ENCODE data around the gene PBX4. TPM values are rescaled to one million over a fixed set of nuclear protein-coding genes. Genes with fewer than 3 reads are reported as not detected.

Gene PBX4
- total and polyA plus RNA-seq, 2 experiments from 2014 or later, result 3.2 to 4.3 TPM

- TF ChIP-seq EZH2 (IDR thresholded peaks at IDR 0.05; ENCODE audit: borderline replicate concordance) (no peak), CTCF (IDR thresholded peaks at IDR 0.05; ENCODE audit: poor library complexity) (no peak), EZH2phosphoT487 (IDR thresholded peaks at IDR 0.05; ENCODE audit: low read depth, severe bottlenecking, unreplicated experiment) (no peak)
- H3K9me2 ChIP-seq (replicated peaks; ENCODE audit: insufficient read depth), result no peaks in the 10 kb centered on the region
- H3K79me2 ChIP-seq, result no peaks in the 10 kb centered on the region
- no peaks in the 10 kb centered on the region for H3K36me3 ChIP-seq (replicated peaks; ENCODE audit: insufficient read depth, low read depth)
- H3K27me3 ChIP-seq, result no peaks in the 10 kb centered on the region
- DNase-seq (ENCODE audit: low spot score), result no peak
- H3K9me3 ChIP-seq (ENCODE audit: low read depth), result no peaks in the 10 kb centered on the region
- H3K4me3 ChIP-seq, result no peak overlapping the region
- no peak overlapping the region for H3K4me2 ChIP-seq
- no peak overlapping the region for H3K27ac ChIP-seq
- H2AFZ ChIP-seq, result no peak overlapping the region
- 96% methylated on average over 28 of the region's 36 CpGs for WGBS (ENCODE audit: low lambda C conversion rate, missing lambda C conversion rate)
- no peaks in the 10 kb centered on the region for H4K20me1 ChIP-seq (ENCODE audit: insufficient read depth, poor library complexity, severe bottlenecking)
- H3K4me1 ChIP-seq (ENCODE audit: insufficient read depth), result no peaks in the 10 kb centered on the region
Observed at GRCh38 chr19:19634516-19635312, 16.2 kb upstream of the PBX4 start.

- TF ChIP-seq EZH2 (IDR thresholded peaks at IDR 0.05; ENCODE audit: borderline replicate concordance) (no peak), CTCF (IDR thresholded peaks at IDR 0.05; ENCODE audit: poor library complexity) (no peak), EZH2phosphoT487 (IDR thresholded peaks at IDR 0.05; ENCODE audit: low read depth, severe bottlenecking, unreplicated experiment) (no peak)
- H3K9me3 ChIP-seq (ENCODE audit: low read depth), result no peaks in the 10 kb centered on the region
- H3K4me2 ChIP-seq, result no peak overlapping the region
- no peaks in the 10 kb centered on the region for H3K9me2 ChIP-seq (replicated peaks; ENCODE audit: insufficient read depth)
- WGBS (ENCODE audit: low lambda C conversion rate, missing lambda C conversion rate), result 98% methylated on average over 18 of the region's 22 CpGs
- no peak overlapping the region for H3K27ac ChIP-seq
- H3K27me3 ChIP-seq, result no peaks in the 10 kb centered on the region
- no peaks in the 10 kb centered on the region for H3K36me3 ChIP-seq (replicated peaks; ENCODE audit: insufficient read depth, low read depth)
- H3K4me3 ChIP-seq, result no peak overlapping the region
- no peak for DNase-seq (ENCODE audit: low spot score)
- H2AFZ ChIP-seq, result no peak overlapping the region
- no peaks in the 10 kb centered on the region for H3K4me1 ChIP-seq (ENCODE audit: insufficient read depth)
- no peaks in the 10 kb centered on the region for H4K20me1 ChIP-seq (ENCODE audit: insufficient read depth, poor library complexity, severe bottlenecking)
- no peaks in the 10 kb centered on the region for H3K79me2 ChIP-seq
Observed at GRCh38 chr19:19633711-19634515, 15.4 kb upstream of the PBX4 start.

- H4K20me1 ChIP-seq (ENCODE audit: insufficient read depth, poor library complexity, severe bottlenecking), result no peaks in the 10 kb centered on the region
- no peaks in the 10 kb centered on the region for H3K36me3 ChIP-seq (replicated peaks; ENCODE audit: insufficient read depth, low read depth)
- H3K4me3 ChIP-seq, result no peak overlapping the region
- TF ChIP-seq EZH2 (IDR thresholded peaks at IDR 0.05; ENCODE audit: borderline replicate concordance) (no peak), CTCF (IDR thresholded peaks at IDR 0.05; ENCODE audit: poor library complexity) (no peak), EZH2phosphoT487 (IDR thresholded peaks at IDR 0.05; ENCODE audit: low read depth, severe bottlenecking, unreplicated experiment) (no peak)
- H3K79me2 ChIP-seq, result no peaks in the 10 kb centered on the region
- no peak overlapping the region for H3K4me2 ChIP-seq
- H3K4me1 ChIP-seq (ENCODE audit: insufficient read depth), result no peaks in the 10 kb centered on the region
- no peaks in the 10 kb centered on the region for H3K9me3 ChIP-seq (ENCODE audit: low read depth)
- DNase-seq (ENCODE audit: low spot score), result no peak
- WGBS (ENCODE audit: low lambda C conversion rate, missing lambda C conversion rate), result 80% methylated on average over 5 of the region's 5 CpGs
- no peak overlapping the region for H3K27ac ChIP-seq
- no peaks in the 10 kb centered on the region for H3K9me2 ChIP-seq (replicated peaks; ENCODE audit: insufficient read depth)
- H3K27me3 ChIP-seq, result no peaks in the 10 kb centered on the region
- H2AFZ ChIP-seq, result no peak overlapping the region
Observed at GRCh38 chr19:19632661-19633060, 14.2 kb upstream of the PBX4 start.

Measured in hepatocyte (in vitro differentiated cells).